Sigmoid colon (tissue), 4 donors: ENCODE results near the gene QRFPR.

Experiments used
- EP300 ChIP-seq, 4 donors: sonication (generic); formaldehyde crosslinking; IDR thresholded peaks; one replicate each; pipeline ENCODE4 v1.6.1; 2017; ENCODE audit warnings: antibody characterized with exemption in 4 of 4
- POLR2A ChIP-seq, 2 donors: fragments of 450-650 bp; IDR thresholded peaks; one replicate each; pipeline ENCODE4 v1.6.1; 2016; ENCODE audit warnings: antibody characterized with exemption in 2 of 2, mild to moderate bottlenecking in 2 of 2, moderate library complexity in 2 of 2
- POLR2AphosphoS5 ChIP-seq, 4 donors: sonication (generic); formaldehyde crosslinking; IDR thresholded peaks; one replicate each; pipeline ENCODE4 v1.6.1; 2017; ENCODE audit warnings: antibody characterized with exemption in 4 of 4
- TF ChIP-seq, protein P1 (sequence below), 4 experiments: fragments of 450-650 bp in 3 of 4; fragments of 200-600 bp in 1 of 4; IDR thresholded peaks; one replicate each; pipeline ENCODE4 v1.5.1; 2016 to 2019; ENCODE audit warnings: antibody characterized with exemption in 4 of 4, mild to moderate bottlenecking in 3 of 4, moderate library complexity in 2 of 4

DNA sequence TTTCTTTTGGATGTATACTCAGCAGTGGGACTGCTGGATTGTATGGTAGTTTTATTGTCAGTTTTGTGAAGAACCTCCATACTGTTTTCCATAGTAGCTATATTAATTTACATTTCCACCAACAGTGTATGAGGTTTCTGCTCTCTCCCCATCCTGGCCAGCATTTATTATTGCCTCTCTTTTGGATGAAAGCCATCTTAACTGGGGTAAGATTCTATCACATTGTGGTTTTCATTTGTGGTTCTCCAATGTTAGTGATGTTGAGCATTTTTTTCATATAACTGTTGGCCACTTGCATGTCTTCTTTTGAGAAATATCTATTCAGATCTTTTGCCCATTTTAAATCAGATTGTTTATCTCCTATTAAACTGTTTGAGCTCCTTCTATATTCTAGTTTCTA lies 27.6 kb downstream of the QRFPR start:
- TF ChIP-seq, protein P1, sequence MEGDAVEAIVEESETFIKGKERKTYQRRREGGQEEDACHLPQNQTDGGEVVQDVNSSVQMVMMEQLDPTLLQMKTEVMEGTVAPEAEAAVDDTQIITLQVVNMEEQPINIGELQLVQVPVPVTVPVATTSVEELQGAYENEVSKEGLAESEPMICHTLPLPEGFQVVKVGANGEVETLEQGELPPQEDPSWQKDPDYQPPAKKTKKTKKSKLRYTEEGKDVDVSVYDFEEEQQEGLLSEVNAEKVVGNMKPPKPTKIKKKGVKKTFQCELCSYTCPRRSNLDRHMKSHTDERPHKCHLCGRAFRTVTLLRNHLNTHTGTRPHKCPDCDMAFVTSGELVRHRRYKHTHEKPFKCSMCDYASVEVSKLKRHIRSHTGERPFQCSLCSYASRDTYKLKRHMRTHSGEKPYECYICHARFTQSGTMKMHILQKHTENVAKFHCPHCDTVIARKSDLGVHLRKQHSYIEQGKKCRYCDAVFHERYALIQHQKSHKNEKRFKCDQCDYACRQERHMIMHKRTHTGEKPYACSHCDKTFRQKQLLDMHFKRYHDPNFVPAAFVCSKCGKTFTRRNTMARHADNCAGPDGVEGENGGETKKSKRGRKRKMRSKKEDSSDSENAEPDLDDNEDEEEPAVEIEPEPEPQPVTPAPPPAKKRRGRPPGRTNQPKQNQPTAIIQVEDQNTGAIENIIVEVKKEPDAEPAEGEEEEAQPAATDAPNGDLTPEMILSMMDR (IDR thresholded peaks at IDR 0.05) = no peak
- no peak for TF ChIP-seq EP300 (IDR thresholded peaks at IDR 0.05)
- no peak for TF ChIP-seq POLR2A (IDR thresholded peaks at IDR 0.05)
- no peak for TF ChIP-seq POLR2AphosphoS5 (IDR thresholded peaks at IDR 0.05)
